Skeletal muscle satellite cell (primary cell): Measurements from ENCODE around the gene TMEM132C. TPM values are rescaled to one million over a fixed set of nuclear protein-coding genes. Genes with fewer than 3 reads are reported as not detected.

ENCODE experiments used
- small RNA-seq: library from RNA; depleted of rRNA; stranded (forward); fragments of <200 nt; gene quantifications from one replicate; pipeline ENCODE3, GENCODE V24; 2012

TMEM132C gene

Small RNA genes within 50 kb of the gene (small RNA-seq; reads per million reads assigned to genes)
- gene MIR3612 (not detected), gene MIR4419B (not detected)
